Measurements from ENCODE around the gene NPDC1.

NPDC1 gene

GRCh38 chr9:137056739-137057415 lies 10.9 kb upstream of the NPDC1 start:
- no peak for DNase-seq (ENCODE audit: low read depth, low spot score)

- peak; percentile 96 for DNase-seq (ENCODE audit: low read depth, low spot score)
These were observed 9.7 kb upstream of the NPDC1 start for GRCh38 chr9:137055385-137056364.

DNA sequence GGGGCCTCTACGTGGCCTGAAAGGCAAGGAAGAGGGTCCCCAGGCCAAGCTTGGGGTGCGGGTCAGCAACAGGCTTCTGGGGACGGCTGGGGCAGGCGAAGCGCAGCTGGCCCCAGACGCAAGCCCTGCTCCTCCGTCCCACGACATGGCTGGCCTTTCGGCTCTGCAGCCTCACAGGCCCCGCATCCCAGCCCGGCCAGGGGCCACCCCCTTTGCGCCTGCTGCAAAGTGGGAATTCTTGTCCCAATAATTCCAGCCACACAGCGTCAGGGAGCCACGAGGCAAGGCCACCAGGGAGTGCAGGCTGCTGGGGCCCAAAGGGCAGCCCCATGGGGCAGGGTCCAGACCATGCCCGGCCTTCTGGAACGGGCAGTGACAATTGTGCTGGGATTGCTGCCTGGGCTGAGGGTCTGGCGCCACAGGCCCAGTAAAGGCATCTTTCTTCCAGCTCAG lies 9.0 kb upstream of the NPDC1 start:
- DNase-seq (ENCODE audit: low read depth, low spot score), result no peak

- no peak for DNase-seq (ENCODE audit: low read depth, low spot score)
These were observed 8.3 kb upstream of the NPDC1 start, which contains the start of gene ENTPD2 for GRCh38 chr9:137053944-137054931. TSS of gene ENTPD2 (minus strand) at chr9:137054061. CDS start at chr9:137053997, 64 bp downstream.

DNA sequence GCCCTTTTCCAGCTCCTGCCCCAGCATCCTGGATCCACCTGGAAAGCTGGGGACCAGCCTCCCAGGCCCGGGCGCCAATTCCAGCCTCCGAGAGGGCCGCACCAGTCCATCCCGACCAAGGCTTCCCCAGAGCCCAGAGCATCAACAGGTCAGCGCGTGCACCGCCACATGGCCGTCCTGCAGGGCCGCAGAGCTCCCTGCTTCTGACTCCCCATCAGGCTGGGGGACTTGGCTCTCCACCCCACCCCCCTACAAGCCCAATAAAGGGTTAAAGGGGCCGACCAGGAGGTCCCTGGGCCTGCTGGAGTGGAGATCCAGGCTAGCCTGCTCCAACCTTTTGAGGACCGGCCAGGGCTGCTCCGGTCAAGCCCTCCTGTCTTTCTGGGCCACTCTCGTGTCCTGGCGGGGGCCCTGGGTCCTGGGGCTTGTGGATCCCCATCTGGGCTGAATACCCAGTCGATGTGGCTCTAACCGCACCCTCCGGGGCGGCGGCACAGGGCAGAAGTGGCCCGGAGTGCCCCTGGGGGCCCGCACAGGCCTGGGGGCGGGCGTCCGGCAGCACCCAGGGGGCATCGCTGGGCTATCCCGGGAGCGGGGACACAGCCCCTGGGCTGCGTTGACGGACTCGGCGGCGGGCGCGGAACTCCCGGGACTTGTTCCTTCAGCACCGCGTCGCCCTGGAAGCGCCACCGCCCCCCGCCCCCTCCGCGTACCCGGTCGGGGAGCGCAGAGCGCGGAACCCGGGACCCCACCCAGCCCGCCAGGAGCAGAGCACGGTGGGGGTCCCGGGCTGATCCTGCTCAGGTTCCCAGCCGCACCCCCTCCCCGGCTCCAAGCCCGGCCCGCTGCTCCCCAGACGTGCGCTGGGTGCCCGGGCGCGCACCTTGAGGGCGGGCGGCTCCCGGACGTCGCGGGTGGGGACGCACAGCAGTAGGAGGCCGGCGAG lies 7.3 kb upstream of the NPDC1 start:
- DNase-seq (ENCODE audit: low read depth, low spot score), result no peak

DNA sequence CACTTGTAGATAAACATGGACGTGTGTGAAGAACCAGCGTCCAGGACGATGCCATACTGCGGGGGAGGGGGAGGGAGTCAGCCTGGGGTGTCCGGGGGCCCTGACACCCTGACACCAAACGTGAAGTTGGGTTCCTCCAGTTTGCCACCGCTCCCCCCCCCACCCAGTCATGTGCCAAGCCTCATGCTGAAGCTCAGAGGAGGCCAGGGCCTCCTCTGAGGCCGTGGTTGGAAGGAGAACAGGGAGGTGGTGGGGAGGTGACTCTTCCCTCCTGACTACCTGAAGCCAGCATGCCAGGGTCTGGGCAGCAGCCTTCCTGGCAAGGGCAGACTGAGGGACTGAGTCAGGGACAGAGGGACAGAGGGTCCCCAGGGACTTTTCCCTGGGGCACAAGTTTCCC lies 6.3 kb upstream of the NPDC1 start:
- DNase-seq (ENCODE audit: low read depth, low spot score), result no peak

- no peak for DNase-seq (ENCODE audit: low read depth, low spot score)
These were observed 5.3 kb upstream of the NPDC1 start for GRCh38 chr9:137051145-137051724.

GRCh38 chr9:137050570-137050969 lies 4.6 kb upstream of the NPDC1 start:
- DNase-seq (ENCODE audit: low read depth, low spot score), result no peak

DNA sequence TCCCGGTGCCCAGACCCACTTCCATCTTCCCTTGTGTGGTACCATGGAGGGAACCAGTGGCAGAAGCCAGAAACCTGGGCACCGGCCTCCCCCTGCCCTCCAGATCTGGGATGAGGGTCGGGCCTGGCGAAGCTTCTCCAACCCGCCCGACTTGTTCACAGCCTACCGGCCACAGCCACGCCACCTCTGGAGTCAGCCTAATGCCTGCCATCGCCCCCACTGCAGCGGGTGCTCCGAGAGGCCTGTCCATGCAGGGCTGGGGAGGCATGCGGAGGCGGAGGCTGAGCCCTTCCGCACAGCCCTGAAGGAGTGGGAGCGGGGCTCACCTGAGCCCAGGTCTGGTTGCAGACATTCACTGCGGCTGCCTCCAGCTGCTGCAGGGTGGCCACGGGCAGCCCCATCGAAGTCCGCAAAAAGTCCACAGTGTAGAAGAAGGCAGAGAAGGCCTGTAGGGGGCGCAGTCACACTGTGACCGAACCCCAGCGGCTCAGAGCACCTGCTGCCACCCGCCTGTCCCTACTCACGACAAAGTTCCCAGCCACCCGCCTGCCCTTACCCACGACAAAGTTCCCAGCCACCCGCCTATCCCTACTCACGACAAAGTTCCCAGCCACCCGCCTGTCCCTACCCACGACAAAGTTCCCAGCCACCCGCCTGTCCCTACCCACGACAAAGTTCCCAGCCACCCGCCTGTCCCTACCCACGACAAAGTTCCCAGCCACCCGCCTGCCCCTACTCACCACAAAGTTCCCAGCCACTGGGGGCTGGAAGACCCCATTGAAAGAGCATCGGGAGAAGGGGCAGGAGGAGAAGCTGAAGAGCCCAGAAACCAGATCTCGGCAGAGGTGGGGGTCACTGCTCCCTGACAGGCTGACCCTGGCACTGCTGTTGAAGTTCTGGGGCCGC lies 3.8 kb upstream of the NPDC1 start:
- DNase-seq (ENCODE audit: low read depth, low spot score), result peak; percentile 78

GRCh38 chr9:137048655-137049543 lies 2.9 kb upstream of the NPDC1 start:
- no peak for DNase-seq (ENCODE audit: low read depth, low spot score)

- peak; percentile 75 for DNase-seq (ENCODE audit: low read depth, low spot score)
These were observed 486 bp downstream of the NPDC1 start for GRCh38 chr9:137045294-137046087.

- DNase-seq (ENCODE audit: low read depth, low spot score), result no peak
These were observed 1.3 kb downstream of the NPDC1 start for GRCh38 chr9:137044502-137045177.

DNA sequence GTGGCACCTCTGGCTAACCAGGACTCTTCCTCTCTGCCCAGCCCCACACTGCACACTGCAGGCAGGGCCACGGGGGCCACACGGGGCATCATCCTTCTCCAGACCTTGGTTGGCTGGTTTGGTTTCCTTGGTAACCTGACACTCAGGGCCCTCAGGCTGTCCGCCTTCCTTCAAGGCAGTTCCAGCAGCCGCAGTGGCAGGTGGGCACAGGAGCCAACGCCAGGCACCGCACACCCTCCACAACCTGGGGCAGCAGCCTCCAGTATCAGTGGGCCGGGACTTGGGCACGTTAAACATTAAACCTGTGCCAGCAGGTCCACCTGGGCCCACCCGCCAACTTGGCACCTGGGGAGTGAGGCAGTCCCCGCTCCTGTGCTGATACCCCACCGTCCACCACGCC lies 1.9 kb downstream of the NPDC1 start:
- no peak for DNase-seq (ENCODE audit: low read depth, low spot score)

DNA sequence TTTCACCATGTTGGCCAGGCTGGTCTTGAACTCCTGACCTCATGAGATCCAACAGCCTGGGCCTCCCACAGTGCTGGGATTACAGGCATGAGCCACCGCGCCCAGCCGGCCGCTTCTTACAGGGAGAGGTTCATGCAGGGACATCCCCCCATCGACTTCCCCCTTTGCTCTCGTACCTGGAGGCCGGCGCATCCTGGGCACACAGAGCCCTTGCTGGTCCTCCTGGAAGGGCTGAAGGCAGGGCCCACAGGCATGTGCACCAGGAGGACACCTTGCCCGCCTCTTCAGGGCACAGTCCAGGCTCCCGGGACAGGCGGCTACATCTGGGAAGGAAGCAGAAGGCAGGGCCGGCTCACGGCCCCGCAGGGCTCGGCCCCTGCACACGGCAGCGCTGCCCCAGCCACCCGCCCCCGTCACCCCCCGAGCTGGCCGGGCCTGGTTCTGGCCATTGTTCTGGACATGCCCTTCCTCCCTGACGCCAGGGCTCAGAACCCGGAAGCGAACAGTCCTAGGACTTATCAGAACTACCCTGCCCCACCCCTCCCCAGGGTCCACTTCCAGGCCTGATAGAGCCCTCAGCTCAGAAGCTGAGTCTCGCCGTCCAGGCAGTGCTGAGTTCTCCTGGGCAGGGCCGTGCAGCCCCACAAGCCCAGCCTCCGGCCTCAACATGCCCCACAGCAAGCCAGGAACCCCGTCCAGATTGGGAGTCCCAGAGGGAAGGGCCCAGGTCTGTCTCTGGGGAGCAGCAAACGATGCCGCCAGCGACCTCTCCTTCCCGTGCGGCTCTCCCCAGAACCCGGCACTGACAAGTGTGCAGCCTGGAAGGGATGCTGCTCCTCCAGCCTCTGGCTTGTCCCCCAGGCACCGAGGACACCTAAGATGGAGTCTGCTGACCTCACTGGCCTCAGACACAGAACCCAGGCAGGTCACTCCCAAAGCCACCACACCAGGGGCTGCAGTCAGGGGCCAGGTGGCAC lies 2.9 kb downstream of the NPDC1 start:
- DNase-seq (ENCODE audit: low read depth, low spot score), result no peak

DNA sequence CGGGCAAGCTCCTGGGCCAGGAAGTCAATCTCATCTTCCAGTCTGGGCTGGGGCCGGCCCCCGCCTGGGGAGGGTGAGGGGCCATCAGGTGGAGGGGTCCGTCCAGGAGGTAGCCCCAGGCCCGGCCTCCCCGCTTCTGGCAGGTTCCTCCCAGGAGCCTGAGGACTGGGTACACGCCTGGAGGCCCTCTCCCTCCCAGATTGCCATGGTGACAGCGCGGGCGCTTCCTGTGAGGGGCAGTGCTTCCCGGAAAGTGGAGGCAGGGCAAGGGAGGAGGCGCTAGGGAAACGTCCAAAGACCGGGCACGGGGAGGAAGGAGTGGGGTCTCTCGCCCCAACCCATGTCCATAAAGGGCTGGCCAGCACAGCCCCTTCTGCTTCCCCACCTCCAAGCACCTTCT lies 4.9 kb downstream of the NPDC1 start:
- DNase-seq (ENCODE audit: low read depth, low spot score), result no peak
